GM08714 (cell line): ENCODE data around the gene CORO1C.
"Not testable (repeated sequence)": the region's sequence is repeated elsewhere in the genome, so short reads cannot be mapped to it uniquely, and the experiment has no call there.

ENCODE experiments used
- H3K4me3 ChIP-seq: fragments of 200-500 bp; sonication (Bioruptor generic); 2 replicates; pipeline ENCODE4 v1.5.1; 2014; ENCODE audit warnings: mild to moderate bottlenecking, low read length, inconsistent platforms
- ZNF274 ChIP-seq: IDR thresholded peaks from 2 replicates; pipeline ENCODE4 v1.6.1; 2012; ENCODE audit warnings: mild to moderate bottlenecking, low read depth, low read length

The CORO1C gene

GRCh38 chr12:108764540-108765288 lies 33.4 kb upstream of the CORO1C start:
- no peak overlapping the region for H3K4me3 ChIP-seq
- TF ChIP-seq ZNF274 = no peak

DNA sequence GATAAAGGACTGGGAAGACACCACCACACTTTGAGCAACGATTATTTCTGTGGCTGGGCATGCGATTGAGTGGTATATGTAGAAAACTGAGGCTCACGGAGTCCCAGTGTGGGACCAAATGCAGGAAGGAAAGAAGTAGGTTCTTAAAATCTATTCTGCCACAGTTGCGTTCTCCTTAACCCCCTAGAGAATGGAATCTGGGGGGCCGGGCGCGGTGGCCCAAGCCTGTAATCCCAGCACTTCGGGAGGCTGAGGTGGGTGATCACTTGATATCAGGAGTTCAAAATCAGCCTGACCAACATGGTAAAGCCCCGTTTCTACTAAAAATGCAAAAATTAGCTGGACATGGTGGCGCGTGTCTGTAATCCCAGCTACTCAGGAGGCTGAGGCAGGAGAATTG lies 29.9 kb upstream of the CORO1C start:
- no peak for TF ChIP-seq ZNF274
- no peak overlapping the region for H3K4me3 ChIP-seq

DNA sequence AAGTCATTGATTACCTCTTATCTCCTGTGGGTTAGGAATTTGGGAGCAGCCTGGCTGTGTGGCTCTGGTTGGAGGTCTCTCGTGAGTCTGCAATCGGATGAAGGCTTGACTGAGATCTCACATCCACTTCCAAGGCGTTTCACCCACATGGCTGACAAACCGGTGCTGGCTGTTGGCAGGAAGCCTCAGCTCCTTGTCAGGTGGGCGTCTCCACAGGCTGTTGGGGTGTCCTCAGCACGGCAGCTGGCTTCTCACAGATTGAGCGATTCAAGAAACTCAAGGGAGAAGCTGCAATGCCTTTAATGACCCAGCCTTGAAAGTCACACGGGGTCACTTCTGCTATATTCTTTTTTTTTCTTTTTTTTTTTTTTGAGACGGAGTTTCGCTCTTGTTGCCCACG lies 28.6 kb upstream of the CORO1C start:
- TF ChIP-seq ZNF274 = no peak
- H3K4me3 ChIP-seq = no peak overlapping the region

GRCh38 chr12:108757856-108758255 lies 26.5 kb upstream of the CORO1C start:
- H3K4me3 ChIP-seq = no peak overlapping the region
- TF ChIP-seq ZNF274 = no peak

- TF ChIP-seq ZNF274 = no peak
- H3K4me3 ChIP-seq = no peak overlapping the region
Observed at GRCh38 chr12:108756421-108756820, 25.1 kb upstream of the CORO1C start.

GRCh38 chr12:108755481-108755880 lies 24.2 kb upstream of the CORO1C start:
- H3K4me3 ChIP-seq = no peak overlapping the region
- no peak for TF ChIP-seq ZNF274

DNA sequence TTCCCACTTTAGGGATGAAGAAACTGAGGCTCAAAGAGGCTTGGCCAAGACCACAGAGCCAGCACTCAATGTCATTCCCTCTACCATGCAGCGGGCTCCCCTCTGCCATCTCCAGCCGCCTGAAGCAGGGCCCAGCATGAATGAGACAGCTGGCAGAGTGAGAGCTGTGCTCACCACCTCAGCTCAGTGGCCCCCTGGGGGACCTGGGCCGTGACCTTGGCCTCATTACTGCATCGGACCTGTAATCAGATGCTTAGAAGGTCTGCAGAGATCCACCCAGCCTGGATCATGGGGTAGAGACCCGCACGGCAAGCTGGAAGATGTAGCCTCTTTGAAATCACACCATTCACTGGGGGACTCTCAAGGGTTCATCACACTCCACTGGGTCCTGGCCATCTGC lies 22.7 kb upstream of the CORO1C start:
- TF ChIP-seq ZNF274 = no peak
- H3K4me3 ChIP-seq = no peak overlapping the region

GRCh38 chr12:108752387-108752786 lies 21.1 kb upstream of the CORO1C start:
- TF ChIP-seq ZNF274 = no peak
- H3K4me3 ChIP-seq = no peak overlapping the region

DNA sequence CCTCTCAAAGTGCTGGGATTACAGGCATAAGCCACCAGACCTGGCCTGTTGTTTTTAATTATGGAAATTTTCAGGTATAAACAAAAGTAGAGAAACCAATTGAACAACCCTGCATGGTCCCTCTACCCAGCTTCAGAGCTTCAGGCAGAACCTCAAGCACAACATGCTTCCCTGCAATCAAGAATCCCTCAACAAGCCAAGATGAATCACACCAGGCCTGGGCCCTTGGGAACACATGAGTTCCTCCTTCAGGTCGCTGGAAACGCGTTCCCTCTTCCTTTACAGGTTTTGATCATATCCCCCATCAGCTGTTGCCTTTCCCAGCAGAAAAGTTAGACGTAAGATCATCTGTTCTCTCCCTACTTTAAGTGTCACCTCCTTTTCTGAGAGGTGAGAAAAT lies 20.5 kb upstream of the CORO1C start:
- H3K4me3 ChIP-seq = no peak overlapping the region
- no peak for TF ChIP-seq ZNF274

GRCh38 chr12:108751003-108751402 lies 19.7 kb upstream of the CORO1C start:
- not testable (repeated sequence) for H3K4me3 ChIP-seq

DNA sequence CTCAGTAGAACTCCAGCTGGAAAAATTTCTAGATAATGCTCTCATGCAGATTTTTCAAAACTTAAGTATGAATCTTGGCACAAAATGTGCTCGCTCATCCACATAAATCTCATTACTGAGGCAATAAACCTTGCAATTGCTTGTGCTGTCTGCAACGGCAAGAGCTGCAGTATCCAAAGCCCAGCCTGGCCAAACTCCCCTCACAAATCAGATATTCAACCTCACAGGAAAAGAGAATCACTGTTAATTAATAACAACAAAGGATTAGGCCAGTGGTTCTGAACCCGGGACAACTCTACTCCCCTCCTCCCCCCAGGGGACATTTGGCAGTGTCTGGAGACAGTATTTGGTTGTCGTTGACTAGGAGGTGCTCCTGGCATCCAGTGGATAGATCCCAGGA lies 19.2 kb upstream of the CORO1C start:
- no peak overlapping the region for H3K4me3 ChIP-seq
- no peak for TF ChIP-seq ZNF274

- H3K4me3 ChIP-seq = no peak overlapping the region
- TF ChIP-seq ZNF274 = no peak
Observed at GRCh38 chr12:108747563-108747962, 16.2 kb upstream of the CORO1C start.

- no peak overlapping the region for H3K4me3 ChIP-seq
- no peak for TF ChIP-seq ZNF274
Observed at GRCh38 chr12:108745641-108746040, 14.3 kb upstream of the CORO1C start.

DNA sequence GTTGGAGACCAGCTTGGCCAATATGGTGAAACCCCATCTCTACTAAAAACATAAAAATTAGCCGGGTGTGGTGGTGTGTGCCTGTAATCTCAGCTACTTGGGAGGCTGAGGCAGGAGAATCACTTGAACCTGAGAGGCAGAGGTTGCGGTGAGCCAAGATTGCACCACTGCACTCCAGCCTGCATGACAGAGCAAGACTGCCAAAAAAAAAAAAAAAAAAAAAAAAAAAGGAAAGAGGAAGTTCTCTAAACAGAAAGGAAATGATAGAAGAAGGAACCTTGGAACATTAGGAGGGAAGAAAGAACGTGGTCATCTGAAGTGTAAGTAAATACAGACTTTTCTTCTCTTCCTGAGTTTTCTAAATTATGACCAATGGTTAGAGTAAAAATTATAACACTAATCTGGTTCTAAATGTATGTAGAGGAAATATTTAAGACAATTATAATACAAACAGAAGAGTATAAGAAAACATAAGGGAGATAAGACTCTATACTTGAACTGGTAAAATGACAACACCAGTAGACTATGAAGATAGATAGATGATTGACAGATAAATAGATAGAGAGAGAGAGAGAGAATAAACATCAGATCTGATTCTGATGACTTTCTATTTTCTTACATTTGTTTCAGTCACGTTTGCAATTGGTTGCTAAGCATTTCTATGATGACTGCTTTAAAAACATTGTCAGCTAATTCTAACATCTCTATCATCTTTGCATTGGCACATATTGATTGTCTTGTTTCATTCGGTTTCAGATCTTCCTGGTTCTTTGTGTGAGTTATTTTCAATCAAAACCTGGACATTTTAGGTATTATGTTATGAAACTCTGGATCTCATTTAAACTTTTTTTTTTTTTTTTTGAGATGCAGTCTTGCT lies 12.9 kb upstream of the CORO1C start:
- TF ChIP-seq ZNF274 = no peak
- H3K4me3 ChIP-seq = no peak overlapping the region

DNA sequence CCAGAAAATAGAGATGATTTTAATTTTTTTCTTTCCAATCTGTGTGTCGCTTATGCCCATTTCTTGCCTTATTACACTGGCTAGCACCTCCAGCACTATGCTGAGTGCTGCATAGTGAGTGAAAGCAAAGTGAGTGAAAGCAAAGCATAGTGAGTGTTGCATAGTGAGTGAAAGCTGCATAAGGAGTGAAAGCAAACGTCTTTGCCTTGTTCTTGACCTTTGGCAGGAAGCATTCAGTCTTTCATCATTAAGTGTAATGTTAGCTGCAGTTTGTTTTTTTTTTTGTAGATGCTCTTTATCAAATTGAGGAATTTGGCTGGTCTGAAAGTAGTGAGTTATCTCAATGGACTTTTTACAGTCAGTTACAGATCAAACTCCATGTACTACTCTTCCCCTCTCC lies 6.9 kb upstream of the CORO1C start:
- H3K4me3 ChIP-seq = no peak overlapping the region
- no peak for TF ChIP-seq ZNF274
